ENCODE data around the gene NPLOC4.

DNA sequence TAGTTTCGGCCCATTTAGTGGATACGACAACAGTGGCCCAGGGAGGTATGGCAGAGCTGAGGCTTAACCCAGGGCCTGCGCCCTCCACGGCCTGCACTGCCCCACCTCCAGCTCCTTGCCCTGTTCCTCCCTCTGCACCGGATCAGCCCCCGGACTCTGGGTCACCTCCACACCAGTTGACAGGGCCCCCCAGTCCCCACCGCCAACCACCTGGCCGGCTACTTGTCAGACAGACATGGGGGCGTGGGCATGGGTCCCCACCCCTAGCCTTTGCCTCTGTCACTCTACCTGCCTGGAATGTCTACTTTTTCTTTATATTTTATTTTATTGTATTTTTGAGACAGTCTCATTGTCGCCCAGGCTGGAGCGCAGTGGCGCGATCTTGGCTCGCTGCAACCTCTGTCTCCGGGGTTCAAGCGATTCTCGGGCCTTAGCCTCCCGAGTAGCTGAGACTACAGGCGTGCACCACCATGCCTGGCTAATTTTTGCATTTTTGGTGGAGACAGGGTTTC is 121.3 kb downstream of the NPLOC4 start:
- TF ChIP-seq, protein P1, sequence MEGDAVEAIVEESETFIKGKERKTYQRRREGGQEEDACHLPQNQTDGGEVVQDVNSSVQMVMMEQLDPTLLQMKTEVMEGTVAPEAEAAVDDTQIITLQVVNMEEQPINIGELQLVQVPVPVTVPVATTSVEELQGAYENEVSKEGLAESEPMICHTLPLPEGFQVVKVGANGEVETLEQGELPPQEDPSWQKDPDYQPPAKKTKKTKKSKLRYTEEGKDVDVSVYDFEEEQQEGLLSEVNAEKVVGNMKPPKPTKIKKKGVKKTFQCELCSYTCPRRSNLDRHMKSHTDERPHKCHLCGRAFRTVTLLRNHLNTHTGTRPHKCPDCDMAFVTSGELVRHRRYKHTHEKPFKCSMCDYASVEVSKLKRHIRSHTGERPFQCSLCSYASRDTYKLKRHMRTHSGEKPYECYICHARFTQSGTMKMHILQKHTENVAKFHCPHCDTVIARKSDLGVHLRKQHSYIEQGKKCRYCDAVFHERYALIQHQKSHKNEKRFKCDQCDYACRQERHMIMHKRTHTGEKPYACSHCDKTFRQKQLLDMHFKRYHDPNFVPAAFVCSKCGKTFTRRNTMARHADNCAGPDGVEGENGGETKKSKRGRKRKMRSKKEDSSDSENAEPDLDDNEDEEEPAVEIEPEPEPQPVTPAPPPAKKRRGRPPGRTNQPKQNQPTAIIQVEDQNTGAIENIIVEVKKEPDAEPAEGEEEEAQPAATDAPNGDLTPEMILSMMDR (IDR thresholded peaks at IDR 0.05): no peak
- no peak for TF ChIP-seq POLR2A (IDR thresholded peaks at IDR 0.05)

All from thyroid gland (tissue), 4 donors.